Measurements from ENCODE around the gene SVOPL.

SVOPL gene

GRCh38 chr7:138616085-138616484 is 85.1 kb downstream of the SVOPL start:
- Histone ChIP-seq H2BK5ac (ENCODE audit: low read depth, low read length, poor library complexity) (no peak overlapping the region), H3K4me1 (ENCODE audit: control insufficient read depth in 1 of 2, insufficient read depth in 2 of 2, low read length in 2 of 2) (no peaks in the 10 kb centered on the region), H3K27ac (ENCODE audit: low read depth, low read length) (no peak overlapping the region), H4K8ac (ENCODE audit: low read depth, low read length) (no peak overlapping the region), H3K18ac (ENCODE audit: low read length) (no peak overlapping the region), H3K79me1 (ENCODE audit: low read length) (peaks cover 2% of the 10 kb centered on the region), H3K27me3 (ENCODE audit: insufficient read depth, low read length) (no peaks in the 10 kb centered on the region), H3K36me3 (ENCODE audit: control insufficient read depth in 1 of 2, insufficient read depth in 2 of 2, low read length in 2 of 2) (no peaks in the 10 kb centered on the region), H3K4ac (ENCODE audit: low read depth, low read length) (no peak overlapping the region), H3K9me3 (ENCODE audit: insufficient read depth, low read depth, low read length) (no peaks in the 10 kb centered on the region), H3K14ac (ENCODE audit: low read length) (no peak overlapping the region), H3K9ac (ENCODE audit: low read length) (no peak overlapping the region), H2AFZ (ENCODE audit: insufficient read depth, low read length, poor library complexity) (no peak overlapping the region), H3K4me2 (ENCODE audit: low read length) (no peak overlapping the region), H3K23ac (ENCODE audit: low read length) (no peak overlapping the region), H4K12ac (ENCODE audit: low read depth, low read length) (no peak overlapping the region), H3K4me3 (ENCODE audit: low read depth, low read length) (no peak overlapping the region), H2BK12ac (ENCODE audit: low read length) (no peak overlapping the region), H2BK120ac (ENCODE audit: insufficient read depth, low read length, poor library complexity) (no peak overlapping the region), H4K91ac (ENCODE audit: low read depth, low read length) (no peak overlapping the region), H3K79me2 (ENCODE audit: control insufficient read depth, insufficient read depth, low read length, poor library complexity) (no peaks in the 10 kb centered on the region), H2AK5ac (ENCODE audit: low read length) (no peak overlapping the region)
- WGBS (ENCODE audit: extremely low coverage, insufficient coverage, insufficient read length): no CpG with 5 or more reads among the region's 6 CpGs
- no peak for DNase-seq

DNA sequence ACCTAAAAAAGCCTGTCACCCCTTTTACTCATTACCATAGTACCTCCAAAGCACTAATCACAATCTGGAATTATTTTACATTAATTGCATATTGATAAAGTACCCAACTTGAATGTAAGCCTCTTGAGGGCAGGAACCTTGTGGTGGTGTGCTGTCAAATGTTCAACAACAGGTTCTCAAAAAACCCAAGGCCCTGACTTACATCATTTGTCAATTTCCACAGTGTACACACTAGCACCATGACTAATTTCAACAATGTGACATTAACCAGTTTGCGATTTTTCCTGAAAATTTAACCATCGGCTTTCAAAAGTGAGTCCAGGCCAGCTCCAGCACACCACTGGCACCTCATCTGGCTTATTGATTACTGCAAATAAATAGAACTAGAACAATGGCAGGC is 87.5 kb downstream of the SVOPL start:
- no peaks in the 10 kb centered on the region for H3K27me3 ChIP-seq (ENCODE audit: insufficient read depth, low read length)
- no peak overlapping the region for H3K9ac ChIP-seq (ENCODE audit: low read length)
- H2BK5ac ChIP-seq (ENCODE audit: low read depth, low read length, poor library complexity): no peak overlapping the region
- no peaks in the 10 kb centered on the region for H3K36me3 ChIP-seq (ENCODE audit: control insufficient read depth in 1 of 2, insufficient read depth in 2 of 2, low read length in 2 of 2)
- H2AK5ac ChIP-seq (ENCODE audit: low read length): no peak overlapping the region
- H4K12ac ChIP-seq (ENCODE audit: low read depth, low read length): no peak overlapping the region
- H3K4ac ChIP-seq (ENCODE audit: low read depth, low read length): no peak overlapping the region
- no peak overlapping the region for H4K8ac ChIP-seq (ENCODE audit: low read depth, low read length)
- H3K79me2 ChIP-seq (ENCODE audit: control insufficient read depth, insufficient read depth, low read length, poor library complexity): no peaks in the 10 kb centered on the region
- H2BK120ac ChIP-seq (ENCODE audit: insufficient read depth, low read length, poor library complexity): no peak overlapping the region
- no peak overlapping the region for H3K23ac ChIP-seq (ENCODE audit: low read length)
- no peaks in the 10 kb centered on the region for H3K4me1 ChIP-seq (ENCODE audit: control insufficient read depth in 1 of 2, insufficient read depth in 2 of 2, low read length in 2 of 2)
- H3K18ac ChIP-seq (ENCODE audit: low read length): no peak overlapping the region
- H3K9me3 ChIP-seq (ENCODE audit: insufficient read depth, low read depth, low read length): no peaks in the 10 kb centered on the region
- H3K79me1 ChIP-seq (ENCODE audit: low read length): no peaks in the 10 kb centered on the region
- no peak overlapping the region for H2BK12ac ChIP-seq (ENCODE audit: low read length)
- H3K4me3 ChIP-seq (ENCODE audit: low read depth, low read length): no peak overlapping the region
- H3K27ac ChIP-seq (ENCODE audit: low read depth, low read length): no peak overlapping the region
- no peak overlapping the region for H2AFZ ChIP-seq (ENCODE audit: insufficient read depth, low read length, poor library complexity)
- H4K91ac ChIP-seq (ENCODE audit: low read depth, low read length): no peak overlapping the region
- H3K4me2 ChIP-seq (ENCODE audit: low read length): no peak overlapping the region
- no peak overlapping the region for H3K14ac ChIP-seq (ENCODE audit: low read length)
- no peak for DNase-seq
- WGBS (ENCODE audit: extremely low coverage, insufficient coverage, insufficient read length): no CpG with 5 or more reads among the region's 2 CpGs

DNA sequence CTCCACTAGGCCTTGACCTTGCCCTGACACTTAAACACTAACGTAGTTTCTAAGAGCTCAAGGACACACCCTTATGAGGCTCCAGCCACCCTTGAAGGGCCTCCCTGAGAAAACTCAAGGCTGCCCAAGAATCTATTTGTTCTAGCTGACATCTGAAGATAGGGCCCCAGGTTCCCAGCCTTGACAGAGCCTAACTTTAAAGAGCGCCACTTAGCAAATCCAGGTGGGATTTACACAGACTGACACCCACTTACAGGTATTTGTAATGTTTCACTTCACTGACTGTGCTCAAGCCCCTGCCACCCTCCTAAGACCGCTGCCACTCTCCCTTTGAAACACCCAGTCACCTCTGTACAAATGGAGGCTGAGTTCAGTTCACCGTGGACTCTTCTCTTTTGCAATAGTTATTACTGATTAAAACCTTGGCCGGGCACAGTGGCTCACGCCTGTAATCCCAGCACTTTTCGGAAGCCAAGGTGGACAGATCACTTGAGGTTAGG is 90.4 kb downstream of the SVOPL start:
- Histone ChIP-seq H3K14ac (ENCODE audit: low read length) (no peak overlapping the region), H2BK5ac (ENCODE audit: low read depth, low read length, poor library complexity) (no peak overlapping the region), H2AFZ (ENCODE audit: insufficient read depth, low read length, poor library complexity) (no peak overlapping the region), H3K4ac (ENCODE audit: low read depth, low read length) (no peak overlapping the region), H2BK120ac (ENCODE audit: insufficient read depth, low read length, poor library complexity) (no peak overlapping the region), H2BK12ac (ENCODE audit: low read length) (no peak overlapping the region), H3K79me1 (ENCODE audit: low read length) (no peaks in the 10 kb centered on the region), H3K4me2 (ENCODE audit: low read length) (no peak overlapping the region), H3K36me3 (ENCODE audit: control insufficient read depth in 1 of 2, insufficient read depth in 2 of 2, low read length in 2 of 2) (no peaks in the 10 kb centered on the region), H2AK5ac (ENCODE audit: low read length) (no peak overlapping the region), H3K4me1 (ENCODE audit: control insufficient read depth in 1 of 2, insufficient read depth in 2 of 2, low read length in 2 of 2) (no peaks in the 10 kb centered on the region), H3K27ac (ENCODE audit: low read depth, low read length) (no peak overlapping the region), H3K4me3 (ENCODE audit: low read depth, low read length) (no peak overlapping the region), H4K12ac (ENCODE audit: low read depth, low read length) (no peak overlapping the region), H4K8ac (ENCODE audit: low read depth, low read length) (no peak overlapping the region), H3K9me3 (ENCODE audit: insufficient read depth, low read depth, low read length) (peaks cover 2% of the 10 kb centered on the region), H3K79me2 (ENCODE audit: control insufficient read depth, insufficient read depth, low read length, poor library complexity) (no peaks in the 10 kb centered on the region), H3K23ac (ENCODE audit: low read length) (no peak overlapping the region), H3K27me3 (ENCODE audit: insufficient read depth, low read length) (no peaks in the 10 kb centered on the region), H3K9ac (ENCODE audit: low read length) (no peak overlapping the region), H4K91ac (ENCODE audit: low read depth, low read length) (no peak overlapping the region), H3K18ac (ENCODE audit: low read length) (no peak overlapping the region)
- DNase-seq: no peak
- WGBS (ENCODE audit: extremely low coverage, insufficient coverage, insufficient read length): no CpG with 5 or more reads among the region's 7 CpGs

DNA sequence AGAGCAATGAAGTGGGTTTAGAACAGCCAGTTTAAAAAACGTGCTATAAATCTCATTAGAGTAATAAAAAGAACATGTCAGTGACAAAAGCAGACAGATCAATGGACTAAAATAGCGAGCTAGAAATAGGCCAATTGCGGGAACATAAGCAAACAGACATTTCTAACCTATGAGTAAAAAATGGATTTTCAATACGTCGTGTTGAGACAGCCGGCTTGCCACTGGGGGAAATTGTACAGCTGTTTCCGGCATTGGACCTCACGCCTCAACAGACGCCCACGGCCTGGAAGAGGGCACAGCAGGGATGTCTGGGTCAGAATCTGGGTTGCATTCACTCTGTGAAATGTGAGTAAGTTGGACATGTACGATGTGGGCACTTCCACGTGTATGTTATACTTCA is 92.9 kb downstream of the SVOPL start:
- Histone ChIP-seq H2BK12ac (ENCODE audit: low read length) (no peak overlapping the region), H3K9ac (ENCODE audit: low read length) (no peak overlapping the region), H4K8ac (ENCODE audit: low read depth, low read length) (no peak overlapping the region), H2BK5ac (ENCODE audit: low read depth, low read length, poor library complexity) (no peak overlapping the region), H3K9me3 (ENCODE audit: insufficient read depth, low read depth, low read length) (peaks cover 2% of the 10 kb centered on the region), H3K27ac (ENCODE audit: low read depth, low read length) (no peak overlapping the region), H3K23ac (ENCODE audit: low read length) (no peak overlapping the region), H3K79me1 (ENCODE audit: low read length) (no peaks in the 10 kb centered on the region), H3K4me3 (ENCODE audit: low read depth, low read length) (no peak overlapping the region), H3K36me3 (ENCODE audit: control insufficient read depth in 1 of 2, insufficient read depth in 2 of 2, low read length in 2 of 2) (no peaks in the 10 kb centered on the region), H3K27me3 (ENCODE audit: insufficient read depth, low read length) (no peaks in the 10 kb centered on the region), H3K79me2 (ENCODE audit: control insufficient read depth, insufficient read depth, low read length, poor library complexity) (no peaks in the 10 kb centered on the region), H4K12ac (ENCODE audit: low read depth, low read length) (no peak overlapping the region), H2BK120ac (ENCODE audit: insufficient read depth, low read length, poor library complexity) (no peak overlapping the region), H4K91ac (ENCODE audit: low read depth, low read length) (no peak overlapping the region), H2AFZ (ENCODE audit: insufficient read depth, low read length, poor library complexity) (no peak overlapping the region), H3K4ac (ENCODE audit: low read depth, low read length) (no peak overlapping the region), H3K4me2 (ENCODE audit: low read length) (no peak overlapping the region), H3K4me1 (ENCODE audit: control insufficient read depth in 1 of 2, insufficient read depth in 2 of 2, low read length in 2 of 2) (no peaks in the 10 kb centered on the region), H3K18ac (ENCODE audit: low read length) (no peak overlapping the region), H2AK5ac (ENCODE audit: low read length) (no peak overlapping the region), H3K14ac (ENCODE audit: low read length) (no peak overlapping the region)
- DNase-seq: no peak
- no CpG with 5 or more reads among the region's 12 CpGs for WGBS (ENCODE audit: extremely low coverage, insufficient coverage, insufficient read length)

Data from trophoblast cell (in vitro differentiated cells and primary cell).